ENCODE measurements around the gene SNTG2. TPM values are rescaled to one million over a fixed set of nuclear protein-coding genes. Genes with fewer than 3 reads are reported as not detected.

The SNTG2 gene
- total RNA-seq, 6 experiments from 2014 or later = not detected

- H3K9me3 ChIP-seq = no peaks in the 10 kb centered on the region
- no peak for ATAC-seq
- H3K27ac ChIP-seq = no peak overlapping the region
- peaks cover 0 to 5% of the 10 kb centered on the region in 2 donors for H3K27me3 ChIP-seq
- no peaks in the 10 kb centered on the region for H3K4me1 ChIP-seq
- WGBS (ENCODE audit: insufficient coverage, low coverage, low lambda C conversion rate, missing lambda C conversion rate) = 63% methylated on average over 12 of the region's 14 CpGs
- no peaks in the 10 kb centered on the region for H3K36me3 ChIP-seq
- TF ChIP-seq, protein P1, sequence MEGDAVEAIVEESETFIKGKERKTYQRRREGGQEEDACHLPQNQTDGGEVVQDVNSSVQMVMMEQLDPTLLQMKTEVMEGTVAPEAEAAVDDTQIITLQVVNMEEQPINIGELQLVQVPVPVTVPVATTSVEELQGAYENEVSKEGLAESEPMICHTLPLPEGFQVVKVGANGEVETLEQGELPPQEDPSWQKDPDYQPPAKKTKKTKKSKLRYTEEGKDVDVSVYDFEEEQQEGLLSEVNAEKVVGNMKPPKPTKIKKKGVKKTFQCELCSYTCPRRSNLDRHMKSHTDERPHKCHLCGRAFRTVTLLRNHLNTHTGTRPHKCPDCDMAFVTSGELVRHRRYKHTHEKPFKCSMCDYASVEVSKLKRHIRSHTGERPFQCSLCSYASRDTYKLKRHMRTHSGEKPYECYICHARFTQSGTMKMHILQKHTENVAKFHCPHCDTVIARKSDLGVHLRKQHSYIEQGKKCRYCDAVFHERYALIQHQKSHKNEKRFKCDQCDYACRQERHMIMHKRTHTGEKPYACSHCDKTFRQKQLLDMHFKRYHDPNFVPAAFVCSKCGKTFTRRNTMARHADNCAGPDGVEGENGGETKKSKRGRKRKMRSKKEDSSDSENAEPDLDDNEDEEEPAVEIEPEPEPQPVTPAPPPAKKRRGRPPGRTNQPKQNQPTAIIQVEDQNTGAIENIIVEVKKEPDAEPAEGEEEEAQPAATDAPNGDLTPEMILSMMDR (IDR thresholded peaks at IDR 0.05) = no peak
- TF ChIP-seq POLR2A (IDR thresholded peaks at IDR 0.05) = no peak
- DNase-seq = no peak
- no peak overlapping the region for H3K4me3 ChIP-seq
- intact Hi-C loops (cut with DNase I) = no loop called here
These were observed 8.8 kb upstream of the SNTG2 start for GRCh38 chr2:941871-942270.

DNA sequence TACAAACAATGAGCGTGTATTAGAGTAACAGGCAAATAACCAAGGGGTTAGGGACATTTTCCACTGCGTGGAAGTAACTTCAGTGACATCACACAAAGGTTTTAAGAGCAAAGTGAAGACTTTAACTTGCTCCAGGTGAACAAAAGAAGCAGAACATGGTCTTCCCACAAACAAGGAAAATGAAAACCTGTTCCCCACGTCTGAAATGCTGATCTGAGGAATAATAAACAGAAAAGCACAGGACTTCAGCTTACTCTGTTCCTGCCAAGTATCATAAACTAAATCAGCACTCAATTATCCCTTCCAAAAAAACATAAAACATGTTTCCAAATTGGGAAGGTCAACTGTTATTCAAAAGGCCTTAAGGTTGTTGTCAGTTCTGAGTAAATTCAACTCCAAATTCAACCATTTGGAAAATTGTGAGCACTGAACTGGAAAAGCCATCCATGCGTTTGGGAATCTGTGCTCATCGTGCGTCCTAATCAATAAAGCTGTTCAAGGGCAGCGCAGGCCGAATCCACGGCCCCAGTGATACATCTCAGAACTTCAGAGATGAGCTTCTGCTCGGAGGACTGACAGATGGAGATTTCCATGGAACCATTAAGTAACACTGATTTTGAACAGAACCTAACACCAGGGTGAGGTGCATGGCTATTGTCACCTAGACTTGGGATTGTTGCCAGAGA is 7.7 kb upstream of the SNTG2 start:
- 35% methylated on average over 7 of the region's 10 CpGs for WGBS (ENCODE audit: insufficient coverage, low coverage, low lambda C conversion rate, missing lambda C conversion rate)
- Histone ChIP-seq H3K4me3 (no peak overlapping the region), H3K27ac (no peak overlapping the region), H3K9me3 (no peaks in the 10 kb centered on the region), H3K27me3 (peaks cover 0 to 5% of the 10 kb centered on the region in 2 donors), H3K4me1 (no peaks in the 10 kb centered on the region), H3K36me3 (no peaks in the 10 kb centered on the region)
- no peak for ATAC-seq
- intact Hi-C loops (cut with DNase I) = no loop called here
- no peak for TF ChIP-seq POLR2A (IDR thresholded peaks at IDR 0.05)
- TF ChIP-seq, protein P1 (IDR thresholded peaks at IDR 0.05) = no peak
- no peak for DNase-seq

GRCh38 chr2:943461-943797 is 7.2 kb upstream of the SNTG2 start:
- ATAC-seq = no peak
- Histone ChIP-seq H3K4me3 (no peak overlapping the region), H3K36me3 (no peaks in the 10 kb centered on the region), H3K27ac (no peak overlapping the region), H3K4me1 (no peaks in the 10 kb centered on the region), H3K9me3 (no peaks in the 10 kb centered on the region), H3K27me3 (peaks cover 0 to 5% of the 10 kb centered on the region in 2 donors)
- 73% methylated on average over 3 of the region's 6 CpGs for WGBS (ENCODE audit: insufficient coverage, low coverage, low lambda C conversion rate, missing lambda C conversion rate)
- intact Hi-C loops (cut with DNase I) = no loop called here
- no peak for DNase-seq
- TF ChIP-seq, protein P1 (IDR thresholded peaks at IDR 0.05) = no peak
- no peak for TF ChIP-seq POLR2A (IDR thresholded peaks at IDR 0.05)

DNA sequence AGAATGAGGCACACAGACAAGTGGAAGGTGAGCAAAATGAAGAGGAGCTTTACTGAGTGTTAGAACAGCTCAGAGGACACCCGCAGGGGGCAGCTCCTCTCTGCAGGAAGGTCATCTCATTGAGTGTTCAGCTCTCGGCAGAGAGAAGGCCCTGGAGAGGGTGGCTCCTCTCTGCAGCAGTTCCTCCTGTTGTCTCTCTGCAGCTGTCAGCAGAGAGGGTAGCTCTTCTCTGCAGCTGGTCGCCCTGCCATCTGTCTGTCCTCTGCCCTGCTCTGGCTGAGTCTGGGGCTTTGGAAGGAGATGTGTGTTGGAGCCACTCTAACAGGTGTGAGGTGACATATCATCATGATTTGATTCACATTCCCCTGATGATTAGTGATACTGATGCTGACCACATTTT is 6.8 kb upstream of the SNTG2 start:
- no peaks in the 10 kb centered on the region for H3K9me3 ChIP-seq
- no peak for ATAC-seq
- H3K4me3 ChIP-seq = no peak overlapping the region
- intact Hi-C loops (cut with DNase I) = no loop called here
- no peak for TF ChIP-seq POLR2A (IDR thresholded peaks at IDR 0.05)
- TF ChIP-seq, protein P1 (IDR thresholded peaks at IDR 0.05) = no peak
- H3K27me3 ChIP-seq = peaks cover 0 to 9% of the 10 kb centered on the region in 2 donors
- WGBS (ENCODE audit: insufficient coverage, low coverage, low lambda C conversion rate, missing lambda C conversion rate) = 31% methylated on average over 2 of the region's 3 CpGs
- DNase-seq = no peak
- no peak overlapping the region for H3K27ac ChIP-seq
- no peaks in the 10 kb centered on the region for H3K4me1 ChIP-seq
- no peaks in the 10 kb centered on the region for H3K36me3 ChIP-seq

GRCh38 chr2:944693-945092 is 6.0 kb upstream of the SNTG2 start:
- Histone ChIP-seq H3K27ac (no peak overlapping the region), H3K36me3 (no peaks in the 10 kb centered on the region), H3K9me3 (no peaks in the 10 kb centered on the region), H3K4me1 (peaks cover 0 to 3% (median 1%) of the 10 kb centered on the region in 4 donors), H3K4me3 (no peak overlapping the region), H3K27me3 (peaks cover 0 to 17% of the 10 kb centered on the region in 2 donors)
- ATAC-seq = no peak
- intact Hi-C loops (cut with DNase I) = no loop called here
- TF ChIP-seq, protein P1 (IDR thresholded peaks at IDR 0.05) = no peak
- TF ChIP-seq POLR2A (IDR thresholded peaks at IDR 0.05) = no peak
- DNase-seq = no peak
